Calu3 (cell line): Measurements from ENCODE around the gene ETV3L. TPM values are rescaled to one million over a fixed set of nuclear protein-coding genes. Genes with fewer than 3 reads are reported as not detected.
"Not testable (repeated sequence)": the region's sequence is repeated elsewhere in the genome, so short reads cannot be mapped to it uniquely, and the experiment has no call there.

Experiments
- BruUV-seq: library from RNA; stranded (reverse); fragments of 400-500 nt; replicated peaks from 2 replicates; lab custom pipeline; 2021; lab: Mats Ljungman, UMichigan
- CTCF ChIA-PET: fragments of 300-600 bp; sonication (Branson Sonifier 250); formaldehyde crosslinking; loops from one replicate; lab custom pipeline; 2022; ENCODE audit warnings: antibody characterized with exemption; lab: Charles Lee
- DNase-seq: peaks from one replicate; pipeline ENCODE4 v3.0.0; 2022
- H3K27ac Mint-ChIP-seq: one replicate; pipeline ENCODE4 v1.8.0; 2022; ENCODE audit warnings: mixed read lengths; ENCODE audit not compliant: unreplicated experiment
- H3K27me3 Mint-ChIP-seq: one replicate; pipeline ENCODE4 v1.8.0; 2022; ENCODE audit warnings: mixed read lengths; ENCODE audit not compliant: unreplicated experiment
- H3K36me3 Mint-ChIP-seq: one replicate; pipeline ENCODE4 v1.8.0; 2022; ENCODE audit warnings: mild to moderate bottlenecking, moderate library complexity, mixed read lengths; ENCODE audit not compliant: insufficient read depth, unreplicated experiment
- H3K4me1 Mint-ChIP-seq: one replicate; pipeline ENCODE4 v1.8.0; 2022; ENCODE audit warnings: mild to moderate bottlenecking, low read depth, mixed read lengths; ENCODE audit not compliant: unreplicated experiment
- H3K4me3 Mint-ChIP-seq: one replicate; pipeline ENCODE4 v1.8.0; 2022; ENCODE audit warnings: mild to moderate bottlenecking, low read depth, moderate library complexity, mixed read lengths; ENCODE audit not compliant: unreplicated experiment
- H3K9me3 Mint-ChIP-seq: one replicate; pipeline ENCODE4 v1.8.0; 2022; ENCODE audit warnings: low read depth, mixed read lengths; ENCODE audit not compliant: unreplicated experiment
- CTCF ChIP-seq: fragments of 200-600 bp; IDR thresholded peaks from one replicate; pipeline ENCODE4 v1.8.0; 2022; ENCODE audit warnings: antibody characterized with exemption; ENCODE audit not compliant: unreplicated experiment
- intact Hi-C: fragments of 100-400 bp; cut with micrococcal nuclease; formaldehyde crosslinking; loops from one replicate; pipeline ENCODE4 v1.10.0; 2022; ENCODE audit not compliant: unreplicated experiment
- total RNA-seq: library from RNA; stranded (reverse); gene quantifications from 2 replicates; pipeline ENCODE4 v1.2.3, GENCODE V29; 2022

The ETV3L gene
- total RNA-seq, 1 experiment from 2014 or later = not detected

GRCh38 chr1:157069601-157070000 lies 30.0 kb downstream of the ETV3L start:
- no peaks in the 10 kb centered on the region for H3K9me3 Mint-ChIP-seq

GRCh38 chr1:157059241-157059640 lies 40.4 kb downstream of the ETV3L start:
- H3K4me3 Mint-ChIP-seq, DNase-seq, BruUV-seq, H3K36me3 Mint-ChIP-seq, H3K9me3 Mint-ChIP-seq, CTCF ChIA-PET, H3K4me1 Mint-ChIP-seq, intact Hi-C loops, H3K27ac Mint-ChIP-seq: not testable (repeated sequence)
- peaks cover 17% of the 10 kb centered on the region for H3K27me3 Mint-ChIP-seq

More at GRCh38 chr1:157069601-157070000, 30.0 kb downstream of the ETV3L start:
- intact Hi-C loops = no loop called here
- H3K4me1 Mint-ChIP-seq = no peaks in the 10 kb centered on the region
- H3K27me3 Mint-ChIP-seq = peaks cover 10% of the 10 kb centered on the region
- no peak for DNase-seq
- TF ChIP-seq CTCF = no peak
- no peak overlapping the region for H3K27ac Mint-ChIP-seq
- CTCF ChIA-PET = no interaction called here
- H3K4me3 Mint-ChIP-seq = no peak overlapping the region
- BruUV-seq = no TSS peak
- no peaks in the 10 kb centered on the region for H3K36me3 Mint-ChIP-seq

- no peaks in the 10 kb centered on the region for H3K4me1 Mint-ChIP-seq
- H3K27me3 Mint-ChIP-seq = peaks cover 23% of the 10 kb centered on the region
- no peak for TF ChIP-seq CTCF
- no peak overlapping the region for H3K4me3 Mint-ChIP-seq
- H3K36me3 Mint-ChIP-seq = no peaks in the 10 kb centered on the region
- CTCF ChIA-PET = no interaction called here
- no peak for DNase-seq
- H3K27ac Mint-ChIP-seq = no peak overlapping the region
- H3K9me3 Mint-ChIP-seq = peaks cover 6% of the 10 kb centered on the region
- BruUV-seq = no TSS peak
- intact Hi-C loops = no loop called here
Observed at GRCh38 chr1:157056269-157056668, 43.3 kb downstream of the ETV3L start.

- CTCF ChIA-PET, BruUV-seq, H3K36me3 Mint-ChIP-seq, H3K4me1 Mint-ChIP-seq, DNase-seq, H3K9me3 Mint-ChIP-seq, H3K4me3 Mint-ChIP-seq, H3K27ac Mint-ChIP-seq, intact Hi-C loops: not testable (repeated sequence)
- peaks cover 27% of the 10 kb centered on the region for H3K27me3 Mint-ChIP-seq
Observed at GRCh38 chr1:157055729-157056128, 43.9 kb downstream of the ETV3L start.

- Mint-ChIP-seq H3K4me3 (no peak overlapping the region), H3K9me3 (no peaks in the 10 kb centered on the region), H3K27me3 (peaks cover 14% of the 10 kb centered on the region), H3K36me3 (peaks cover 9% of the 10 kb centered on the region), H3K4me1 (peaks cover 8% of the 10 kb centered on the region), H3K27ac (no peak overlapping the region)
- no TSS peak for BruUV-seq
- DNase-seq = no peak
- intact Hi-C loops = no loop called here
- TF ChIP-seq CTCF = no peak
- CTCF ChIA-PET = no interaction called here
Observed at GRCh38 chr1:157050836-157051235, 48.8 kb downstream of the ETV3L start.
